Measurements from ENCODE around the gene RPS15.
"Not testable (repeated sequence)": the region's sequence is repeated elsewhere in the genome, so short reads cannot be mapped to it uniquely, and the experiment has no call there.

RPS15 gene

DNA sequence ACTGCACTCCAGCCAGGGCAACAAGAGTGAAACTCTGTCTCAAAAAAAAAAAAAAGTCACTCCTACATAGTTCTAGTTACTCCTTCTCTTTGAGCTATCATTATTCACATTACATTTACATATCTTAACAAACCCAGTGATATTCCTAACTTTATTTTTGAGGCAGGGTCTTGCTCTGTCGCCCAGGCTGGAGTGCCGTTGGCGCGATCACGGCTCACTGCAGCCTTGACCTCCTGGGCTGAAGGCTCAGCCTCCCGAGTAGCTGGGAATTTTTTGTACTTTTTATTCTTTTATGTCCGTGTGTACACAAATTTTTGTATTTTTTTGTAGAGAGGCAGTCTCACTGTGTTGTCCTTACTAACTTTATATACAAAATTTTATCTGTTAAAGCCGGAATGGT is 587 bp upstream of the RPS15 start:
- no peak for DNase-seq

DNA sequence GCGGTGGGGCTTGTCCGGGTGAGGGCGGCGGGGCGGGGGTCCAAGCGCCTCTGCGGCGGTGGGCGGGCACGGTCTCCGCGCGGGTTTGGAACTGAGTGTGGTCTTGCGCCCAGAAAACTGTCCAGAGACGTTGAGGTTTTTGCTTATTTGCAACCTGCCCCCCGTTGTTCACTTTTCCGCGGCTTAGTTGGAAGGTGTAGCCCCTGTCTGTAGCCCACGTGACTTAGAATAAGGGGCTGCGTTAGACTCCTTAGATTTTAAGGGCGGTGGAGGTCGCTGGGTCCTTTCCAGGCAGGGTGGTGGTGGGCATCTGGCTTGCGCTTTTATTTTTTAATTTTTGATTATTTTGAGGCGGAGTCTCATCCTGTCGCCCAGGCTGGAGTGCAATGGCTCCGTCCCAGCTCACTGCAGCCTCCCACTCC is 748 bp downstream of the RPS15 start:
- DNase-seq, result no peak

DNA sequence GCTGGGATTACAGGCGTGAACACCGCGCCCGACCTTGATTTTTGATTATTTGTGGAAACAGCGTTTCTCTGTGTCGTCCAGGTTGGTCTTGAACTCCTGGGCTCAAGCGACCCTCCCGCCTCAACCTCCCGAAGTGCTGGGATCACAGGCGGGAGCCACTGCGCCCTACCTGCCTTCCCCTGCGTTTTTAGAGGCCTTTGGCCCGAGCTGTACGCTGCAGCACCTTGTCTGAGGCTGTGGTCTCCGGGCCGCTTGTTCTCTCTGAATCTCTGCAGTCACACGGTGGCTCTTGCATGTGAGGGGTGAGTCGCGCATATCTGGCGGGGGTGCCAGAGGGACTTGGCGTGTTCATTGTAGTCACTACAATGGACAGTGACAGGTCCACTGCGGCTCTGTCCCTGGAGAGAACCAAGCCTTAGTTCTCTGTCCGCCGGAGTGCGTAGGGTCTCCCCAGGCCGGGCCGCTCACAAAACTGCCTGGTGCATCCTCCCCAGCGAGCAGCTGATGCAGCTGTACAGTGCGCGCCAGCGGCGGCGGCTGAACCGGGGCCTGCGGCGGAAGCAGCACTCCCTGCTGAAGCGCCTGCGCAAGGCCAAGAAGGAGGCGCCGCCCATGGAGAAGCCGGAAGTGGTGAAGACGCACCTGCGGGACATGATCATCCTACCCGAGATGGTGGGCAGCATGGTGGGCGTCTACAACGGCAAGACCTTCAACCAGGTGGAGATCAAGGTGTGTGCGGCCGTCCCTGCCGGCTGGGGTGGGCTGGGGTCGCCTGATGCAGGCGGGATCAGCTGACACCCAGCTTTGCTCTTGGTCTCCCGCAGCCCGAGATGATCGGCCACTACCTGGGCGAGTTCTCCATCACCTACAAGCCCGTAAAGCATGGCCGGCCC is 1.6 kb downstream of the RPS15 start:
- not testable (repeated sequence) for DNase-seq

DNA sequence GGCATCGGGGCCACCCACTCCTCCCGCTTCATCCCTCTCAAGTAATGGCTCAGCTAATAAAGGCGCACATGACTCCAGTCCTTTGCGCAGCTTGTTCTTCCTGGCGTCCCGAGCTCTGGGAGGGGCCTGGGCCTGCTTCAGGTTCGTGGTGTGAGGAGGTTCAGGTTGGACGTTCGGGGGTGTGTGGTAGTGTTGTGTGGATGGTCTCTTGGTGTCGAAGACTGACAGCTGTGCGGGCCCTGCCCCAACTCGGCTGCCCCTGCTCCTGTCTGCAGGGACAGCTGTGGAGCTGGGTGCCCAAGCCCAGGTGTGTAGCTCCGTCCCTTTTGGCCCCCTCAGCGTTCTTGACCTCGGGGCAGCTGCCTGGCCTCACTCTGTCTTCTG is 2.2 kb downstream of the RPS15 start:
- DNase-seq, result no peak

DNA sequence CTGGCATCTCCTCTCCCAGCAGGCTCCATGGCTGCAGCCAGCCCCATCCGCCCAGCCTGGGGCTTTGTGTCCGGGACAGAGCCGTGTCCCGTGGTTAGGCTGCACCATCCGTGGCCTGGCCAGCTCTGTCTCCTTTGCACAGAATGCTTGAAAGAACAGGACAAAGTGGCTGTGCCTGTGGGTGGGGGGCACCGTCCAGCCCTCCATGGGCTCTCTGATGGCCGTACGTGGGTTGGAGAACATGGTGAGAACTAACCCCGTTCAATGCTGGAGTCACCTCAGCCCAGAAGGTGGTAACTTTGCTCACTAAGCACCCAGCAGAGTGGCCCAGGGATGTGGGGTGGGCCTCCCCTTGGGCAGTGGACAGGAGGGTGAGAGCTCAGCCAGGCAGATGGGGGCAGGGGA is 2.8 kb downstream of the RPS15 start:
- no peak for DNase-seq

DNA sequence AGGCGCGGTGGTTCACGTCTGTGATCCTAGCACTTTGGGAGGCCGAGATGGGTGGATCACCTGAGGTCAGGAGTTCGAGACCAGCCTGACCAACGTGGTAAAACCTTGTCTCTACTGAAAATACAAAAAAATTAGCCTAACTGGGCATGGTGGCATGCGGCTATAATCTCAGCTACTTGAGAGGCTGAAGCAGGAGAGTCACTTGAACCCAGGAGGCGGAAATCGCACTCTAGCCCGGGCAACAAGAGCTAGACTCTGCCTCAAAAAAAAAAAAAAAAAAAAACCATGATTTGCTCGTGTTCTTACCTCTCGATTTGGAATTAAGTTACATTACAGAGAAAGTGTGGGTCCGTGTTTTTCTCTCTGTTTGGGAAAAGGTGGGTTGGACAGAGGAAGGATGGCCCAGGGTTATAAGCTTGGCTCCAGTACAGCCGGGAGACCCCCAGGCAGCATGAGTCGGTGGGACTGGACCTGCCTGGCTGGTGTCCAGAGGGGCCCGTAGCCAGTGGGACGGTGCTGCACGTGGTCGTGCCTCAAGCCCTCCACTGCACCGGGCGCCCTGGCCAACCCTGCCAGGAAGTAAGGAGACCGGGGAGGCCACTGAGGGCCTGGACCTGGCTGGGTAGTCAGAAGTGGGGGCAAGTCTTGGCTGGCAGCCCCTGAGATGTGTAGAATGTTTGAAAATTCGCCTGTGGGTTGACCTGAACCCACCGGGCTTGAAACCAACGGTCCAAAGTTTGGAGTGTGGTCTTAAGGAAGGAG is 3.7 kb downstream of the RPS15 start:
- DNase-seq, result no peak

DNA sequence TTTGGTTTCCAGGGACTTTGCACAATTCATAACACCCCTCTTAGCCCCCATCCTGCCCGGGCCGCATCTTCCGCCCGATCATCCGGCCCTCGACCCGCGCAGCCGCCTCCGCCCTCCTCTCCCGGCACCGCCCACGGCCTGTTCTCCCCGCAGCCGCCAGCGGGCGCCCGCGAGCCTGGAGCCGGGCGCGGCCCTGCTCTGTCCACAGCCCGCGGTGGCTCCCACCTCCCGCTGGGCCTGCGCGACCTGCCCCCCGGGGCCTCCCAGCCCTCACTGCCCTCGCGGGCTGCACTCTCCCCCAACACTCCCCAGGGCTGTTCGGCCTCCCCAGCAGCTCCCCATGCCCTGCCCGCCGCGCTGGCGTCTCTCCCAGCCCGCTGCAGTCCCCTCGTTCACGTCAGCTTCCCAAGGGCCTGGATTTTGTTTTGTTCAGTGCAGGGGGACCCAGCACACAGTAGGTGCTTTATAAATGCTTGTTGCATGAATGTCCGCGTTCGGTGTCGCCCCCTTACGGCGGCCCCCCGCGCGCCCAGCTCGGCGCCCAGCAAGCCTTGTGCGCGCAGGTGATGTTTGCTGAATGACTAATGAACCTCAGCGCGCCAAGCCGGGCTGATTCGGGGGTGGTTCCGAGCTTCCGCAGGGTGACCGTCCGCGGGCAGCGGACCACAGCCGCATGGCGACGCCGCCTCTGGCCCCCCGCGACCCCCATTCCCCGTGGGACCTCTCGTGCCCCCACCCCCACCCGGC is 7.2 kb downstream of the RPS15 start:
- peak; percentile 77 to 84 for DNase-seq

DNA sequence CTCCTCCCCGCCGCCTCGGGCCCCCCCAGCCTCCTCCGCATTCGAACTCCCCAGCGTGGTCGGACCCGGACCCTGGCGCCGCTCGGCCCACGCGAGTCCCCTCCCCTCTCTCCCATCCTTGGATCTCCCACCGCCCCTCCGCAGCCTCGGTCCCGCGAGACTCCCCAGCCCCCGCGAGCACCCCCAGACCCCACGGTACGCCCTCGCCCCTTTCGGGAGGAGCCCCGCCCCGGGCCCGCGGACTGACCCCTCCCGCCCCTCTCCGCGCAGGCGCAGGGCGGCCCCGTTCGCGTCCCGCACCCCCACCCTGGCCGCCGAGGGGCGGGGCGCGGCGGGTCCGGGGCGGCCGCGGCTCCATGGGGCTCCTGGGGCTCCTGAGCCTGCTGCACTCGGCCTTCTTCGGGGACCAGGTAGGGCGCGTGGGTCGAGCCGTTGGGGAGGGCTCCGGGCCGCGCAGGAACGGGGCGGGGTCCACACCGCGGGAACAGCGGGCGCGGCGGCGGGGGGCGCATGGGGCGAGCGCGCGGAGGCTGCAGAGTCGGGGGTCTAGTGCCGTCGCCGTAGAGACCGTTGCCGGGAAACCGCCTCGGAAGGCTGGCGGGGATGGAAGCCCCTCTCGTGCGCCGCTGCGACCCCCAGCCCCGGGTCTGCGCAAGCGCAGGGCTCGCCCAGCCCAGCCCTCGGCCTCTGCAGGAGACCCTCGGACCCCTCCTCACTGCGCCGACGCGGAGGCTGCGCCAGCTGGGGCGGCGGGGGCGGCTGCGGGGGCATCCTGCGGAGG is 7.9 kb downstream of the RPS15 start:
- DNase-seq, result no peak

DNA sequence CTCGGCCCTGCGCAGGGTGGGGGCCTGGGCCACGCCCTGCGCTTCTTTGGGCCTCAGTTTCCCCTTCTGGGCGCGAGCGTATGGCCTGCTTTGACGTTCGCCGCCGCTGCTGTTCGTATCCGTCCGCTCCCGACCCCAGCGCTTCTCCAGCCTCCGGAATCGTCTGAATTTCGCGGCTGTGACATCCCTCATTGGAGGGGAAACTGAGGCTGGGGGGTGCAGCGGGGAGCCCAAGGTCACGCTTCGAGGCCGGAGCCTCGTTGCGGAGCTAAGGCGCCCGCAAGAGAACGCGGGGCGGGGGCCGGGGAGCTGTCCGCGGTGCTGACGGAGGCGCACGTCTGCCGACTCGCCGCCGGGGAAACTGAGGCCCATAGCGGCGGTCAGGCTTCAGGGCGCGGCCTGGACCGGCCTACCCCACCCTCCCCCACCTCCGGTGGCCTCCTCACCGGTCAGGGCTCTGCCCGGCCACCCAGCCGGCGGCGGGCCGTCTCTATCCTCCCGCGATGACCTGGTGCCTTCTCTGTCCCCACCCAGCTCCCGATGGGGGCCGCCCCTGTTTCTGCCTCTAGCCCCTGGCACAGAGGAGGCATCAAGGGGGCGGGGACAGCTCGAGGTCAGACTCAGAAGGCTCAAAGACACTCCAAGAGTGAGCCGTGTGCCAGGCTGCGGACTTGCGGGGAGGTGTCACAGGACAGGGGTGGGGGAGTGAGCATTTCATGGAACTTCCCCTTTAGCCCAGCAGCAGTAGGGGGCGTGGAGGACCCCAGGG is 8.7 kb downstream of the RPS15 start:
- DNase-seq, result no peak

DNA sequence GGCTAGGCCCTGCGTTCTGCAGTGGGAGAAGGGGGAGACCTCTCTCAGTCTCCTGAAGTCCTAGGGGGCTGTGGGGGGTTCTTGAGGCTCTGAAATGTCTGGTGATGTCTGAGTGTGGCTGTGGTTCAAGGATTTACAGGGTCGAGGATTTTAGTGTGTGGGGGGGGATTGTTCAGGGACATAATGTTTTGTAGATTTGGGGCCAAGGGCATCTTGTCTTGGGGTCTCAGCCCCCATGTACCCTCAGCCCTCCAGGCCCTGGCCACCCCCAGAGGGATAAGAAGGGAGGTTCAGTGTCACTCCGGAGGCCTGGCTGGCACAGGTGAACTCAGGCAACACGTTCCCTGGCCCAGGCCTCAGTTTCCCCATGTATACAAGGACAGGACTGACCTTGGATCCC is 9.3 kb downstream of the RPS15 start:
- no peak for DNase-seq

DNA sequence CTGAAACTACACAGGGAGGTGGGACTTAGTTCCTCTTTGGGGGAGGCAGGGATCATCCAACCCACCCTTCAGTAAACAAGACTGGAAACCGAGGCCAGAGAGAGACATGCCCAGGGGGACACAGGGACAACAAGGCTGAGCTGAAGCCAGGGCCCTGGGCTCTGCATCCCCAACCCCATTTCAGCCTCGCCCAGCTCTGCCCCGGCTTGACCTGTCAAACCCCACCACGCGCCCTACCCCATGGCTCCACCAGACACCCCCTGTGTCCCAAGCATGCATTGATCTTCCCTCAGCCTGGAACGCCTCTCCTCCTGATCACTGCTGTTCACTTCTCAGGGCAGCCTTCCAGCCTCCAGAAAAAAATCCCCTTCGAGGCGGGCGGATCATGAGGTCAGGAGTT is 9.7 kb downstream of the RPS15 start:
- DNase-seq, result no peak

DNA sequence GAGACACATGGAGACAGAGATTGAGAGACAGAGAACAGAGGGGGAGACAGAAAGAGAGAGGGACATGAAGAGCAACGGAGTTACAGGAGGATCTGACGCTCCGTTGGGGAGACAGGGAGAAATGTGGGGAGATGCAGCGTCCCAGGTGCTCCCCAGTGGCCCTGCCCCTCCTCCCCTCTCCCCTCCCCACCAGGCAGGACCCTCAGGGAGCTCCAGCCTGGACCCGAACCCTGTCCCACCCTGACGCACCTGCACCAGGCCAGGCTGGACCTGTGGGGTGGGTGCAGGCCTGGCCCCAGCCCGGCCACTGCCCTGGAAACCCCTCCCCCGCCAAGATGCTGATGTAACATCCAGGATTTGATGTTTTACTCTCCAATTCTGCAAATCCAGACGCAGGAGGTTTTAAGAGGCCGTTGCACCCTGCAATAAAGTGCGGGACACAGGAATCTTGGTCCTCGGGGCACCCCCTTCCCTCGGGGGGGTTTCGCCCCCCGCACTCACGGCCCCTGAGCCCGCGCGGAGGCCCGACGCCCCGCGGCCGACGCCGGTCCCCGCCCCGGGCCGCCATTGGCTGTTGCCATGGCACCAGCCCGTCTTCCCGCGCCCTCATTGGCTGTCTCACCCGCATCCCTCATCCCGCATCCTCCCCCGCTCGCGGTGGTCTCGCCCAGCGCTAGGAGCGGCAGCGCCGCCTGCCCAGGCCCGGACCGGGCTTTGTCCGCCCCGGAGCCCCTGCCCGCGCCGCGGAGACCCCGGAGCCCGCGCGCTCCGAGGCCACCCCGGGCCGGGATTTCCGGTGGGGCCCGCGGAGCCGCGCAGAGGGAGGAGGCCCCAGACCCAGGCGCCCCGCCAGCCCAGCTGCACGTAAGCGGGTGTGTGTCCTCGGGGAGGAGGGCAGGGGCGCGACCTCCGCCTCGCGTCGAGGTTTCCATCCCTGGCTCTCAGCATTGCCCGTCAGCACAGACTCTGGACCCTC is 11.6 kb downstream of the RPS15 start, which contains the start of gene APC2:
Gene APC2 (plus strand): TSS at position 655 of the 976 bp plus-strand sequence. CDS start 2,881 bp downstream, outside the sequence.
- DNase-seq, result no peak

DNA sequence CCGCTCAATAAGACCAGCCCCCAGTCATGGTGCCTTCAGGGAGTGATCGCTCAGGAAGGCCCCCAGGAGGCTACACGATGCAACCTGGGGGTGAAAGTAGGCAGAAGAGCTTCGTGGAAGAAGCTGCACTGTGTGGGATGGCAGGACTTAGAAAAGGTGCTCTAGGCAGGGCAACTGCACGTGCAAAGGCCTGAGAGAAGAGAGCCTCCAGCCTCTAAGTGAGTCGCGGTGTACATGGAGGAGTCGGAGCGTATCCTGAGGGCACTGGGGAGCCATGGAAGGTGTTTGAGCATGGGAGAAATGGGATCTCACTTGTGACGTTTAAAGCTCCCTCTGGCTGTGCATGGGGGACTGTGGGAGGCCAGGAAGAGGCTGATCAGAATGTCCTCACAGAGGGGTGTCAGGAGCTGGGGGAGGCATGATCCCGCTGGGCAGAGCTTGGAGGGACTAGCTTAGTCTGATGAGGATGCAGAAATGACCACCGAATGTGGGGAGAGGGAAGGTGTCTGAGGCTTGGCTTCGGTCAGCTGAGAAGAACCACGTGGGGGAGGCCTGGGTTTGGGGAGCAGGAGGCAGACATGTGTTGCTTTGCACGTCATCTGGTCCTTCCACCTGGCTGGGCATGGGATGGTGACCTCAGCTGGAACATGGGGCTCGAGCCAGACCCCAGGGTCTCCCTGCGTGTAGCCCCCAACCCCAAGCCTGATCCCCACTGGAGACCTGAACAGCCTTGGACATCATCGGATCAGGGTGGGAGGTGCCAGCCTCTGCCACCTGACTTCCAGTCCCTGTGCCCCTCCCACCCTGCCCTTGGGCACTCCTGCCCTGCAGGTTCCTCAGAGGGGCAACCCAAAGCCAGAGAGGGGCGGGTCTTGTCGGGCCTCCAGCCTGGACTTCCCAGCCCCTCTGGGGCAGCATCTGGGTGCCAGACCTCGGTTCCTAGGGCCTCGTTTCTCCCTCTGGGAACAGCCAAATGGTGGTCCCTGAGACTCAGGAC is 12.8 kb downstream of the RPS15 start:
- DNase-seq, result no peak

DNA sequence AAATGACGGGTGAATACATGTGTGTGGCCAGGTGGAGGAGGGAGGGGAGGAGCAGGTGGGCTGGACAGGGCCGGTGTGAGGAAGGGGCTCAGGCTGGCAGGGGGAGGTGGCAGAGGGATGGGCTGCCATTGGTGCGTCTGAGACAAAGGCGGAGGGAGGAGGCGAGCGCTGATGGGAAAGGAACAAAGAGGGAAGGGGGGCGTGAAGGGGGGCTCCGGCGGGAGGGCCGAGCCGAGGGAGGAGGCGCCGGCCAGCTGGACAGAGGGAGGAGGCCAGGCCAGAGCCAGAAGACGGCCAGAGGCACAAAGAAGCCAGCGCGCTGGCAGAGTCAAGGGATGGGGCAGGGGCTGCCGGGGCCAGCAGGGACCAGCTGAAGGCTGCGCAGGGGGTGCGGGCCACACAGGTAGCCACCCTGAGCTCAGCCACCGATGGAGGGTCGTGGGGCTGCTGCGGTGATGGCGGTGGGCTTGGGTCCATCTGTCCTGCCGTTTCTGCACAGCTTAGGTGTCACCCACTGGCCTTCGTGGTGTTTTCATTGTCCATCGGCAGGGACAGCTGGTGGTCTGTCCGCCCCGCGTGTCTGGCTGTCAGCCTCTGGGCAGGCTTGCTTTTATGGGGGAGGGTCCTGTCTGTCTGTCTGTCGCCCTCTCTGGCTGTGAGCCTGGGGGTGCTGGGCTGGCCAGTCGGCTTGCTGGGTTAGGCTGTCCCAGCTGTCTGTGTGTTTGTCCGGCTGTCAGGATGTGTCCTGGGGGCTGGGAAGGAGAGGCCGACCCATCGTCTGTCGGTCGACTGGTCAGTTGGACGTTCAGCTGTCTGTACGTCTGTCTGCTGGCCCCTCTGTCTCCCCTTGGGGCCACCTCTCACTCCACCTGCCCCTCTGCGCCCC is 14.0 kb downstream of the RPS15 start:
- DNase-seq, result no peak

DNA sequence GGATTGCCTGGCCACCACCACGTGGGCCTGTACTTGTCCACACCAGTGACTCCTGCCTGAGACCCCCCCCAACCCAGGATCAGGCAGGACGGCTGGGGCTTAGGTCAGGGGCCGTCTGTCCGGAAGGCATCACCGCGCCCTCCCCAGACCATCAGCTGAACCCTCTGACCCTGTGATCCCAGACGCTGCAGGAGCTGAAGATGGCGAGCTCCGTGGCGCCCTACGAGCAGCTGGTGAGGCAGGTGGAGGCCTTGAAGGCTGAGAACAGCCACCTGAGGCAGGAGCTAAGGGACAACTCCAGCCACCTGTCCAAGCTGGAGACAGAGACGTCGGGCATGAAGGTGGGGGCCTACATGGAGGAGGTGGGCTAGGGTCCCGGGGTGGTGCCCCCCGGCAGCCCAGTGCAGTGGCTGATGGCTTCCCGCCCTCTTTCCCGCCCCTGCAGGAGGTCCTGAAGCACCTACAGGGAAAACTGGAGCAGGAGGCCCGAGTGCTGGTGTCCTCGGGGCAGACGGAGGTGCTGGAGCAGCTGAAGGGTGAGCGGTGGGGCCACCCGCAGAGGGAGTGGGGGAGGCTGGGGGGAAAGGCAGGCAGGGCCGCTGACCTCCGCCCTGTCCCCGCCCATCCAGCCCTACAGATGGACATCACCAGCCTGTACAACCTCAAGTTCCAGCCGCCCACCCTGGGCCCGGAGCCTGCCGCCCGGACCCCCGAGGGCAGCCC is 14.8 kb downstream of the RPS15 start:
- no peak for DNase-seq

DNA sequence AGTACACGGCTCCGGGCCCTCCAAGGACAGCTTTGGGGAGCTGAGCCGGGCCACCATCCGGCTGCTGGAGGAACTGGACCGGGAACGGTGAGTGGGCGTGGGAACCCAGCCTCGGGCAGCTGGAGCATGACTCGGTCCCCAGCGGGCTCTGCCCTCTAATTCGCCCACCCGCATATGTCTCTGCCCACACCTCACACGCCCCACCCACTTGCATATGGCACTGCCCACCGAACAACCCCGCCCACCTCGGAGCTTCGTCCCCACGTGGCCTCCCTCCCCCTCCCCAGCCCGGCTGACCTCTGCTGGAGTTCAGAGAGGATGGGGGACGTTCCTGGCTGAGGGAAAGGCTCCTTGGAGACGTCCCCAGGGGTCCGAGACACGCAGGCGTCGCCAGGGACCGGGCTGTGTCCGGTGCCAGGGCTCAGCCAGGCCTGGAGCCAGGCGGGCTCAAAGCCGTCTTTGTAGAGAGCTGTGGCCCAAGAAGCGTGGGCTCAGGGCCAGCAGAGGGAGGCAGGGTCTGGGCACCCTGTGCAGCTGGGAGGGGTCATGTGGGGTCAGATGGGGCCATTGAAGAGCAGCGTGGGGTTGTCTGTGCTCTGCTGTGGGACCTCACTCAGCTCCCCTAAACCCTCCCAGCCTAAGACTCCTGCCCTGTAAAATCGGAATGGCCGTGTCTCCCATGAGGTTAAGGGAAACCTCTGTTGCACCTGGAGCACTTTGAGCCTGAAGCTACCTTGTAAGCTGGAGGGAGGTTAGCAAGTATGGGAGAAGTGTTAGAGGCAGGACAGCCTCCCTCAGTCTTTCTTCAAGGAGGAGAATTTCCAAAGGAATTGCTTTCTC is 15.5 kb downstream of the RPS15 start:
- DNase-seq, result no peak

DNA sequence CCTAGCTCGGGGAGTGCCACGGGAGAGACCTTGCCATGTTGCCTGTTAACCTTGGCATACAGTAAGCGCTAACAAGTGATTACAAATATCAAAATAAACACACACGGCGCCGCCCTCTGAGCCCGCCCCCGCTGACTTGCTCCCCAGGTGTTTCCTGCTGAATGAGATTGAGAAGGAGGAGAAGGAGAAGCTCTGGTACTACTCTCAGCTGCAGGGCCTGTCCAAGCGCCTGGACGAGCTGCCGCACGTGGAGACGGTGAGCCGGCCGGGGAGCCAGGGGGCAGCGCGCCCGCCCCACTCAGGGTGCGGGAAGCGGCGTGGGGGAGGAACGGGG is 16.8 kb downstream of the RPS15 start:
- DNase-seq, result no peak

Data from stimulated activated CD4-positive, alpha-beta T cell treated with anti-CD3 and anti-CD28 coated beads, Interleukin-2, amount 100 ng/mL, for 48 hours (primary cell).